GM21786 (cell line): ENCODE measurements around the gene KASH5.
"Not testable (repeated sequence)": the region's sequence is repeated elsewhere in the genome, so short reads cannot be mapped to it uniquely, and the experiment has no call there.

ENCODE experiments used
- ATAC-seq: cut with Tn5 transposase; IDR thresholded peaks from one replicate; pipeline ENCODE4 v1.9.1; 2021; ENCODE audit not compliant: unreplicated experiment

The KASH5 gene

DNA sequence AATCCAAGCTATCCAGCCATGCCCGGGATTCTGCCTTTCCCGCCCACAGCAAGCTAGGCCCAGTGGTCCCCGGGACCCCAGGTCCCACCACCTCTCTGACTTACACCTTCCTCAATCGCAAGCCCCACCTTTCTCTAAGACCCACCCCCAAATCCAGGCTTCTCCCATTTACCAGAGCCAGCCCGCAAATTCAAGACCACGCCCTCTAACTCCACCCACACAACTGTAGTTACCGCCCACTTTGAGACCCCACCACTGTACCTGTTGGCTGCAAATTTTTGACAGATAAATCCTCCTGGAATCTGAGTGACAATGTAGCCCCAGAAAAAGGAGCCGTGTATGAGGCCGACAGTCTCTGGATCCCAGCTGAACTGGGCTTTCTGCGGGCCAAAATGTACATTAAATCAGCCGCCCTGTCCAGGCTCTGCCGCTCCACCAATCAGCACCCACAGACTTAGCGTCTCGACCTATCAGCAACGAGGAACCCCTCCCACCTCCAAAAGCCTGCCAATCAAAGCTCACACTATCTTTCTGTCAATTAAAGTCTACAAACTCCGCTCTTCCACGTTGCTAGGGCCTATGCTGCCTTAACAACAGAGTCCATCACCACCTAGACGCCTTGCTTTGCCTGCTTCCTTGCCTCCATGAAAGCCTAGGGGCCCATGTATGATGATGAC lies 47.0 kb downstream of the KASH5 start:
- ATAC-seq: no peak

DNA sequence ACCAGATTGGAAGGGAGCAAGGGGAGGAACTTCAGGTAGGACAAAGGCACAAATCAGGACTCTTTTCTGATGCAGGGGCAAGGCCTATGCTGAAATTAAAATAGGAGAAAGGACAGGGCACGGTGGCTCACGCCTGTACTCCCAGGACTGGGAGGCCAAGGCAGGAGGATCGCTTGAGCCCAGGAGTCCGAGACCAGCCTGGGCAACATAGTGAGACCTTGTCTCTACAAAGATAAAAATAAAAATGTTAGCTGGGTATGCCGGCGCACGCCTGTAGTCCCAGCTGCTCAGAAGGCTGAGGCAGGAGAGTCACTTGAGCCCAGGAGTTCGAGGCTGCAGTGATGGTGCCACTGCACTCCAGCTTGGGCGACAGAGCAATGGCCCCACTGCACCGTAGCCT lies 47.6 kb downstream of the KASH5 start:
- no peak for ATAC-seq

DNA sequence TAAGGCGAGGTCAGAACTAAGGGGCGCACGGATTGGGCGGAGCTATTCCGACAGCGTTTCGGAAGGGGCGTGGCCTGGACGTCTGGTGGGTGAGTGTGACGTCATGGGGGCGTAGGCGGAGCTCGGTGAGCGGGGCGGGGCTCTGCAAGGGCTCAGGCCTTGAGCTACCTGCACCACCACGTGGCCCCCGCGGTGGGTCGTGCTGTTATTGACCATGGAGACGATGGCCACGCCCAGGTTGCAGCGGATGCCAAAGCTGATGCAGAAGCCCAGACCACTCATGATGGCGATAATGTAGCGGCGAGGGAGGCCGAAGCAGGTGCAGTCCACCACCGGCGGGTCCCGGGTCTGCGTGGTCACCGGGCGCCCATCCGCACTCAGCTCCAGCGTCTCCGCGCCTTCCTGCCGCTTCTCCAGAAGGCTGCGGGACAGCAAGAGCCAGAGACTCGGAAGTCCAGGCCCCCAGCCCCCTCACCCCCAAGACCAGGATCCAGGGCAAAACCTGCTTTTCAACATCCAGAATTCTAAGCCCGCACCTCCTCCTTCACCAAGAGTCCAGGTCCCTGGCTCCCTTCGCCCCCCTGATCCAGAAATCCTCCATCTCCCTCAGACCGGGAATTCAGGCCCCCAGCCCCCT lies 48.5 kb downstream of the KASH5 start:
- no peak for ATAC-seq

DNA sequence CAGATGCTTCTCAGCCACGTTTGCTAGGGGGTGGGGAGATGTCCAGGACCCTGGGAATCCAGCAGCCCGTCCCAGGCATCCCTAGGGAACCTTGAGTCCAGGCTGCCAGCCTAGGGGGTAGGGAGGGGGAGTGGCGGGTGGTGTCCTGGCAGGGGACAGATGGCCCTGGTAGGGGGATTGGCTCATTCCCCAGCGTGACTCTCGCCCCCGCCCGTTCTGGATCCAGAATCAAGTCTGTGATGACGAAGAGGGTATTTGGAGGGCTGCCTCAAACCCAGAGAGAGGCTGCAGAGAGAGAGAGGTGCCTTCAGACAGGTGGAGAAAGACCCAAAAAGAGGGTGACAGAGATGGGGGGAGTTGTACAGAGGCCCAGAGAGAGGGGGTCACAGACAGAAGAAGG lies 49.2 kb downstream of the KASH5 start:
- ATAC-seq: no peak

DNA sequence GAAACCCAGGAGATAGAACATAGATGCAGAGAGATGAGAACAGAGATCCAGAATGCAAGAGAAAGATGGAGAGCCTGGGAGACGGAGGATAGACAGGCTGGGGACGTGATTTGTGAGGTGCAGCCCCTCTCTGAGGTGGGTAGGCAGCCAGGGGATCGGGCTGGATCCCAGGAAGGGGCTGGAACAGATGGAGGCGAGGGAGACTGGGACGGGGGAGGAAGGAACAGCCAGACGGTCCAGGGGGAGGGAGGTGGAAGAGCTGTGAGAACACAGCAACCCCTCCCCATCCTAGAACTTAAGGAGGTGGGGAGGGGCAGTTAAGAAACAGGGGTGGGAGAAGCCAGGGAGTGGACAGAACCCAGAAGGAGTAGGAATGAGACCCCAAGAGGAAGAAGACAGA lies 50.2 kb downstream of the KASH5 start:
- ATAC-seq: no peak

DNA sequence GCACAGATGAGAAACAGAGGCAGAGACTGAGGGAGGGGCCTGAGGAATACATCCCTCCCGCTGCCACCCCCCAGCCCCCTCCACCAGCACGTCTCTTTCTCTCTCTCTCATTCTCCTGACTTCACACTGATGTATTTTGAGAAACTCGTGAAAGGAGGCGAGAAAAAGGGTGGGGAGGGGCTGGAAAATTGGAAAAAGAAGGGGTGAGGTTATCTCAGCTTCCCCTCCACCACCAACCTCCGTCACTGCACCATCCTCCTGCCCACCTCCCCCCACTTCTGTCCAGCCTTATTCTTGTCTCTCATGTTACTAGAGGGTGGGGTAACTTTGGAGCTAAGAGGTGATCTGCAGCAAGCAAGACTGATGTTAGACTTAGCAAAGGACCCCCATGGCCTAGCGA lies 51.8 kb downstream of the KASH5 start:
- no peak for ATAC-seq

DNA sequence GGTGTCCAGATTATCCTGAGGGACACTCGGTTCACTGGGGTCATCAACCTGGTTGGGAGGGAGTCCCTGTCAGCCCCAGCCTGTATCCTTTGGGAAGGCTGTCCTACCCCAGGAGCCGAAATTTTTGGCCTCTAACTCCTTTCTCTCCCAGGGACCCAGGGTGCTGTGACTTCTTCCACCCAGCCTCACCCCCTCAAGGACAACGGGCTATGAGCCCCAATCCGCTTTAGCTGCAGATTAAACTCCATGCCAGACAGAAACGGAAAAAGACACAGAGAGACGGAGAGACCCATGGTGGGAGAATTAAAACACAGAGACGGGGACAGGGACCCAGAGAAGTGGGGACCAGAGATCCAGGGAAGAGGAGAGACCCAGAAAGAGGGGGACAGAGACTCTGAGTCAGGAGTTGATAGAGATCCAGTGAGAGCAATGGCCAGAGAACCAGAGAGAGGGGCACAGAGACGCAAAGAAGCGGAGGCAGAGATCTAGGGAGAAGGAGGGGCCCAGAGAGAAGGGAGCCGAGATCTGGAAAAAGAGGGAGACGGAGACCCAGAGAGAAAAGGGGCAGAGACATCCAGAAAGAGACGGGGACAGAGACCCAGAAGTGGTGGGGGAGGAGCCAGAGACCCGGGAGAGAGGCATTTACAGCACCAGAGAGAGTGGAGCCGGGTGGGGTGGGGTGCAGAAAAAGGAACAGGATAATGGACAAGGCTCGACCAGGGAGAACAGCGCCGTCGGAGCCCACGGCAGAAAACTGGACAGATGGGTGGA lies 52.6 kb downstream of the KASH5 start:
- ATAC-seq: no peak

DNA sequence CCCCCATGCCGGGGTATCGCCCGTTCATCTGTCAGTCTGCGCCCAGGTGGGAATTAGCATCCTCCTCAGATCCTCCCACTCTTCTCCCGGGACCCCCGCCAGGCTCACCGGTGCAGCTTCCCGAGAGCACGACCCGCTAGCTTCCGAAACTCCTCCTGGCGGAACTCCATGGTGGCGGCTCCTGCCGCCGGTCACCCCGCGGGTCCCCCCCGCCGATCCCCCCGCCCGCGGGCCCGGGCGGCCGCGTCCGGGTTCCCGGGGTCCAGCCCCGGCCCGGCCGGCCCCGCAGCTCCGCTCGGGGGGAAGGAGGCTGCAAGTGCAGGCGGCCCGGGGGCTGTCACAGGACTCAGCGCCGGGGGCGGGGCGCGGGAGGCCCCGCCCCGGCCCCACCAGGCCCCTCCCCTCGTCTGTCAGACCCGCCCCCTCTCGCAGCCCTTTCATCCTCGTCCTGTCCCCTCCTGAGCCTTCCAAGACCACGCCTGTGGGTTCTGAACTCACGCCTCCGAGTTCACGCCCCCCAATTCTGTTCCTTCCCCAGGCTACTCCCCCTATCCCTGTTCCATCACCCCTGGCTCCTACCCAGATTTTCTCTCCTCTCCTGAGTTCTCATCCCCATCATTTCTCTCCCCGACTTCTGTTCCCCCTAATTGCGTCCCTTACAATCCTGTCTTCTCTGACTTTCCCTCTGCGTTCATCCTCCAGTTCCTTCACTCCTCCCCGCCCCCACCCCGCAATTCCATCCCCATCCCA lies 53.3 kb downstream of the KASH5 start, which contains the start of gene SLC17A7:
SLC17A7 (minus strand) TSS at position 318 of the 750 bp plus-strand sequence; CDS start at position 170, 148 bp downstream.
- no peak for ATAC-seq

DNA sequence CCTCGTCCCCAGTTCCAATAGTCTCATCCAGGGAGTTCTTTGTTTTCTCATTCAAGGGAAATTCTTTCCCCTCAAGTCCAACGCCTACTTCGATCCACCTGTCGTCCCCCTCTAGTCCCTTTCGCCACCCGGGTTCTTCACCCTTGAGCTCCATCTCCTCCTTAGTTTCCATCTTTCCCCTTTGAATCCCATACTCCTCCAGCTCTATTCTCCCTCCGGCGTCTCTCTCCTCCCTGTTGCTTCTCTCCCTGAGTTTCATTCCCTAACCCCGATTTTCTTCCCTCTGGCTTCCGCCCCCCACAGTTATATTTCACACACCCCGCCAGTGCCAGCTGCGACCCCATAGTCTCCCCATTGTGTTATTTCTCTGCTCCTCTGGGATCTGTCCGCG lies 53.9 kb downstream of the KASH5 start:
- ATAC-seq: no peak

DNA sequence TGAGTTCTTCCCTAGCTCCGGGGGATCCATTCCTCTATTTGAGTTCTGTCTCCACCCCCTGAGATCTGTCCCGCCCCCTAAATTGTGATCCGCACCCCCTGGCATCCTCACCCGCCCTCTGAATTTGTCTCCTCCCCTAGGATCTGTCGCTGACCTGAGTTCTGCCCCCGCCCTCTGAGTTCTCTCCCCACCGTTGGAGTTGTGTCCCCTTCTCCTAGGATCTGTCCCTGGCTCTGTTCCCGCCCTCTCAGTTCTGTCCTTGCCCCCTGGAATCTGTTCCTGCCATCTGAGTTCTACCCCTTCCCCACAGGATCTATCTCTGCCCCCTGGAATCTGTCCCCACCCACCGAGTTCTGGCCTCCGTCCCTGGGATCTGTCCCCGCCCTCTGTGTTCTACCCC lies 54.3 kb downstream of the KASH5 start:
- no peak for ATAC-seq

DNA sequence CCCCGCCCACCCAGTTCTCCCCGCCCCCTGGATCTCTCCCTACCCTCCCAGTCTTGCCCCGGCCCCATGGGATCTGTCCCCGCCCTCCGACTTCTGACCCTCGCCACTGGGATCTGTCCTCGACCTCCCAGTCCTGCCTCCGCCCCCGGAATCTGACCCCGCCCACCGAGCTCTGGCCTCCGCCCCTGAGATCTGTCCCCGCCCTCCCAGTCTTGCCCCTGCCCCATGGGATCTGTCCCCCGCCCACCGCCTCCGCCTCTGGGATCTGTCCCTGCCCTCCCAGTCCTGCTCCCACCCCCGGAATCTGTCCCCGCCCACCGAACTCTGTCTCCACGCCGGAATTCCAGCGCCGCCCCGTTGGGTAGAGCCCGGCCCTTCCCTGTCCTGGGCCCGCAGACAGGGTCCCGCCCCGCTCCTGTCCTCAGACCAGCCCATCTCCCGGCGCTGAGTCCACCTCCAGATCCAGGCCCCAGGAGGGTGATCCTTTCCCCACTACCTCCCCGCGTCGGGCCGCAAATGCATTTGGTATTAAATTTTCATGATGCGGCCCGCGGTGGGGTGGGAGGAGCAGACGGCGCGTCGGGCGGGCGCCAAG lies 54.8 kb downstream of the KASH5 start:
- no peak for ATAC-seq

DNA sequence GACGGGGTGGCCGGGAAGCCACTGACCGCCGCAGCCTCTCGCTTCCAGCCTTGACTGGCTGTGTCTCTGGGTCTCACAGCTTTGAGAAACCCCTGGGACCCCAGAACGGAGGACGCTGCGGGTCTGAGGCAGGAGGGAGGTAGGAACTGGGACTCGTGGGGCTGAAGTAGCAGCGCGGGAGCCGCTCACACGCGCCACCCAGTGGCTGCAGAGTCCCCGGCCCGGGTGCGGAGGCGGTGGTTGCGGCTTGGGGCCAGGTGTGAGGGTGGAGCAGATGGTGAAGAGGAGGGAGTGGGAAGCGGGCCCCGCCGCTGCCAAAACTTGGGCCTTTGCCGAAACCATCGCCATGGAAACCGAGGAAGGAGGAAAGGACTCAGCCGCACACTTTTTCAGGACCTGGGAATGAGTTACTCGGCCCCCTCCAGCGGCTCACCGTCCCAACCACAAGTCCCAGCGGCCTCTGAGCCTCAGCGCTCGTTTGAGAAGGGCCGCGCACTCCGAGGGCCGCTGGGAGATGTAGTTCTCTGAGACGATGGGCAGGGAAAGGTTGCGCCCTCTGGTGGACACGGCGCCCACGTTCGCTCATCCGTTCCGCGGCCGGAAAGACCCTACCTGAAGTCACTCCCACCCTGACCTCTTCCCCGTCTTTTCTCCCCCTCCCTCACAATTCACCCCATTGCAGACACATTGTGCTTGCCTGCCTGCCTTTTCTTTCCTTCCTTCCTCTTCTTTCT lies 55.5 kb downstream of the KASH5 start:
- ATAC-seq: peak; percentile 76

DNA sequence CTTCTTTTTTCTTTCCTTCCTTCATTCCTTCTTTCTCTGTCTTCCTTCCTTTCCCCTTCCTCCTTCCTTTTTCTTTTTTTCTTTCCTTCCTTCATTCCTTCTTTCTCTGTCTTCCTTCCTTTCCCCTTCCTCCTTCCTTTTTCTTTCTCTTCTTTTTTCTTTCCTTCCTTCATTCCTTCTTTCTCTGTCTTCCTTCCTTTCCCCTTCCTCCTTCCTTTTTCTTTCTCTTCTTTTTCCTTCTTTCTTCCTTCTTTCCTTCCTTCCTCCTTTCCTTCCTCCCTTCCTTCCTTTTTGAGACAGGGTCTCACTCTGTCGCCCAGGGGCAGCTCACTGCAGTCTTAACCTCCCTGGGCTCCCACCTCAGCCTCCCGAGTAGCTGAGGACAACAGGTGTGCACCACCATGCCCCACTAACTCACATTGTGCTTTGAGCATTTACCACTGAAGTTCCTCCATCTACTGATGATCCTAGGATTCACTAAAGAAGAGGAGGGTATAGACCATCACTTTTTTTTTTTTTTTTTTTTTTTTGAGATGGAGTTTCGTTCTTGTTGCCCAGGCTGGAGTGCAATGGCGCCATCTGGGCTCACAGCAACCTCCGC lies 56.2 kb downstream of the KASH5 start:
- ATAC-seq: not testable (repeated sequence)

DNA sequence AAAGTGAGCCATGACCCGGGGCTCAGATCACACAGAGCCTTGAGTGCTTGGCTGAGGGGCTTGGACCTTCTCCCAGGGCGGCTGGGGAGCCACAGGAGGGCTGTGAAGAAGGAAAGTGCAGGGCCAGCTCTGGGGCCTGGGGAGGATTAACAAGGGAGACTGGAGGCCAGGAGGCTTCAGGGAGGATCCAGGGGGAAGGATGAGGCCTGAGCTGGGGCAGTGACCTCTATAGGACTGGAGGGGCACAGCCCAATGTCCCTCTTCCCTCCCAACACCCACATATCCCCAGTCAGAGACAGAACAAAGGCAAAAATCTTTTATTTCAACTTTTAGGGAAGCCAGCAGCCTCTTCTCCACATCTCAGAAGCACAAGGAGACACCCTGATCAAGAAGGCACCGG lies 57.9 kb downstream of the KASH5 start:
- ATAC-seq: no peak

DNA sequence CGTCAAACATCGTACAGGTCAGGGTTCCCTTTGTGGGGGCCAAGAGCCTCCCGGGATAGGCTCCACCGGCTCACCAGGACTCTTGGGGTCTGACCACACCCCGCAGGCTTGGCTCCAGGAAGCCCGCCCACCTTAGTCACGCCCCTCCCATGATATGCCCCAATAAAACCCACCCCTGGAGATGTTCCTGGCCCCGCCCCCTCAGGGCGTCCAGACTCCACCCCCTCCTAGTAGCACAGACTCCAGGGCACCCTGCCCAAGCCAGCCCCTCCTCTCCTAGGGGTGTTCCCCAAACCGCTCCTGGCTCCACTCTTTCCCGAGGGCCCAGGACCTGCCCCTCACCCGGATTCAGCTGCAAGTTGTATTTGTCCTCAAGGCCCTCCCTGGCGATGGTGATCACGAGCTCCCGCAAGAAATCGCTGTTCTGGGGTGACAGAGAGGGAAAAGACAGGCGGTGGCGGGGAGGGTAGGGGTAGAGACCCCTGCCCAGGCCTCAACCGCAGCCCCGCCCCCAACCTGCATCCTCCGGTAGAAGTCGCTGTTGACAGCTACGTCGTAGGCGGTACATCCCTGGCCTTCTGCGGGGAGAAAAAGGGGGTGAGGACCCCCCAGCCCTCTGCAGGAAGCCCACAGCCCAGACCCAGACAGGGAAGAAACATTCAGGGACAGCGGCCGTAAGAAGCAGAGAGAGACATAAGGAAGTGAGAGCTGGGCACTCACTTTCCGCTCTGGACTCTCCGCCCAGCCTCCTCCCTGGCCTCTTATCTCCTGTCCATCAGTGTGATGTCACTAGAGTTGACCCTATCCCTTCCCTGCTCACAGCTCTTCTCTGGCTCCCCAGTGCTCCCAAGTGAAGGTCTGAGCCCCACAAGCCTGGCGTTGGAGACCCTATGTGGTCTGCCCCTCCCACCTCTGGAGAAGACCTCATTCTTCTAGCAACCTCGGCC lies 59.7 kb downstream of the KASH5 start:
- no peak for ATAC-seq

DNA sequence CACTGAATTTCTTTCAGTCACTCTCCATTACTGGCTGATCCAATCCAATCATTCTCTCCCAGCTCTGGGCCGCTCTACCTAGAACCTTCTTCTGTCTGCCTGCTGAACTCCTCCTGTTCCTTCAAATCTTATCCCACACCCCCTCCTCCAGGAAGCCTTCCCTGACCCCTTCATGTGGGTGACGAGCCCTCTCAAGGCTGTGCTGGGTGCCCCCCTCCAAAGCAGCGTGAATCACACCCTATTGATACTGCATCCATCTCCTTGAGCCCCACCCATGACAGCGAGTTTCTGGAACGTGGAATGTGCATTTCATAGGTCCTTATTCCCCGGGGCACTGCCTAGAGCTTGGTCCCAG lies 60.4 kb downstream of the KASH5 start:
- no peak for ATAC-seq

DNA sequence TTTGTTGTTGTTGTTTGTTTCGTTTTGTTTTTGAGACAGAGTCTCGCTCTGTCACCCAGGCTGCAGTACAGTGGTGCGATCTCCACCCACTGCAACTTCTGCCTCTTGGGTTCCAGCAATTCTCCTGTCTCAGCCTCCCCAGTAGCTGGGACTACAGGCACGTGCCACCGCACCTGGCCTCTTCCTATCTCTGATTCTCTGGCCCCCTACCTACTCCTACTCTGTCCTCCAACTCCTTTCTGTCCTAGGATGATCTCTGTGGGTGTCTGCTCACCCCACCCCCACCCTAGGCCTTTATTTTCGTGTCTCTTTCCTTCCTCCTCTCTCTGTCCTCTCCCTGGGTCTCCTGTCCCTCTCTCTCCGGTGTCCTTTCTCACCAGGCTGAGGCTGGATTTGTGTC lies 62.4 kb downstream of the KASH5 start:
- no peak for ATAC-seq

DNA sequence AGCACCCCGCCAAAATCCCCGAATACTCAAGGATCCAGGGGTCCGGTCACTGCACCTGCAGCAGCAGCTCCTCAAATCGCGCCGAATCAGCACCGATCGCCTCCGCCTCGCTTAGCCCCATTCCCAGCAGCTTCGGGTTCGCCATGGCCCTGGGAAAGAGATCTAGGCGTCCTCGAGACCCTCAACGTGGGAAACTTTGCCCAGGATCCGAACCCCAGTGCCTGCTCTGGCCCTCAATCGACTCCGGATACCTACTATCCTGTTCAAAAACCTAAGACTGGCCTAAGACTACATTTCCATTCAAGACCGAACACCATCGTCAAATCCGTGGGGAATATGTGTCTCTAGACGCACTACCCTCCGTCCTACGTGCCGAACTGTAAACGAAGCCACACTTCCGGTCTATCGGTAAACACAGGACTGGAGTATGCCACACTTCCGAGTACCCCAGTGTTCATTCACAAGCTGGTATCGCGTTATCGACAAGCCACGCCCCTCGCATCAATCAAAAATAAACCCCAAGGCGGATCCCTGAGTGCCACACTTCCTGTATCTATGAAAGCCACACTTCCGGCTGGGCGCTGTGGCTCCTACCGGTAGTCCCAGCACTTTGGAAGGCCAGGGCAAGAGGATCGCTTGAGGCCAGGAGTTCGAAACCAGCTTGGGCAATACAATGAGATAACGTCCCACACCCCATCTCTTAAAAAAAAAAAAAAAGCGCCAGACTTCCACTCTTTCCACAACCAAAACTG lies 63.6 kb downstream of the KASH5 start, which contains the start of gene PIH1D1:
PIH1D1 (minus strand) TSS at position 385 of the 752 bp plus-strand sequence; CDS start at position 145, 240 bp downstream.
- ATAC-seq: peak; percentile 51
